Esophagus squamous epithelium (tissue), 5 donors: Measurements from ENCODE around the gene SREBF2. TPM values are rescaled to one million over a fixed set of nuclear protein-coding genes. Genes with fewer than 3 reads are reported as not detected.

Source experiments
- DNase-seq: peaks from one replicate; lab custom pipeline; 2025; lab: John Stamatoyannopoulos, UW
- H3K27ac ChIP-seq, 4 donors: fragments of 200-600 bp; sonication (generic); one replicate each; pipeline ENCODE4 v1.5.1; 2016 to 2019; ENCODE audit warnings: mild to moderate bottlenecking in 1 of 4
- H3K27me3 ChIP-seq, 4 donors: fragments of 200-600 bp; sonication (generic); 1 replicate in 3 of 4; 2 replicates in 1 of 4; pipeline versions ENCODE4 v1.5.1 to v1.6.0; 2017 to 2021; ENCODE audit warnings: antibody characterized with exemption in 1 of 4
- H3K36me3 ChIP-seq, 3 donors: fragments of 200-600 bp; sonication (generic); one replicate each; pipeline ENCODE4 v1.5.1; 2016 to 2019
- H3K4me1 ChIP-seq, 3 donors: fragments of 200-600 bp; sonication (generic); one replicate each; pipeline ENCODE4 v1.5.1; 2017 to 2019
- H3K4me3 ChIP-seq, 4 donors: fragments of 200-600 bp; sonication (generic); 1 replicate in 3 of 4; 2 replicates in 1 of 4; pipeline ENCODE4 v1.5.1; 2016 to 2019; ENCODE audit warnings: mild to moderate bottlenecking in 2 of 4, moderate library complexity in 1 of 4
- H3K9me3 ChIP-seq, 3 donors: fragments of 200-600 bp; sonication (generic); one replicate each; pipeline ENCODE4 v1.5.1; 2016 to 2019
- POLR2A ChIP-seq, 4 donors: fragments of 450-650 bp; IDR thresholded peaks; one replicate each; pipeline ENCODE4 v1.6.1; 2017; ENCODE audit warnings: antibody characterized with exemption in 4 of 4, mild to moderate bottlenecking in 4 of 4, moderate library complexity in 3 of 4
- WGBS, 2 donors: methylation state at CpG; one replicate each; pipeline ENCODE4 v1.1.5; 2018; 5-methylcytosine and 5-hydroxymethylcytosine counted together
- intact Hi-C: fragments of 100-400 bp; cut with DNase I; formaldehyde crosslinking; loops from one replicate; pipeline ENCODE4 v1.15.0; 2022
- total RNA-seq, 4 donors: library from RNA; depleted of rRNA; stranded (reverse); fragments of >200 nt; gene quantifications; one replicate each; pipeline ENCODE4 v1.1.0, GENCODE V29; 2016
- TF ChIP-seq, protein P1 (sequence below), 6 experiments: fragments of 450-650 bp in 4 of 6; fragments of 200-600 bp in 2 of 6; sonication (generic) in 2 of 6; IDR thresholded peaks; one replicate each; pipeline ENCODE4 v1.5.1; 2016 to 2019; ENCODE audit warnings: antibody characterized with exemption in 6 of 6, mild to moderate bottlenecking in 4 of 6, moderate library complexity in 4 of 6
- donor health status: DM: yes; HTN: yes; CAD: no.

The SREBF2 gene
- total RNA-seq, 4 donors from 2014 or later: 72.8 to 138 (median 98.6) TPM

DNA sequence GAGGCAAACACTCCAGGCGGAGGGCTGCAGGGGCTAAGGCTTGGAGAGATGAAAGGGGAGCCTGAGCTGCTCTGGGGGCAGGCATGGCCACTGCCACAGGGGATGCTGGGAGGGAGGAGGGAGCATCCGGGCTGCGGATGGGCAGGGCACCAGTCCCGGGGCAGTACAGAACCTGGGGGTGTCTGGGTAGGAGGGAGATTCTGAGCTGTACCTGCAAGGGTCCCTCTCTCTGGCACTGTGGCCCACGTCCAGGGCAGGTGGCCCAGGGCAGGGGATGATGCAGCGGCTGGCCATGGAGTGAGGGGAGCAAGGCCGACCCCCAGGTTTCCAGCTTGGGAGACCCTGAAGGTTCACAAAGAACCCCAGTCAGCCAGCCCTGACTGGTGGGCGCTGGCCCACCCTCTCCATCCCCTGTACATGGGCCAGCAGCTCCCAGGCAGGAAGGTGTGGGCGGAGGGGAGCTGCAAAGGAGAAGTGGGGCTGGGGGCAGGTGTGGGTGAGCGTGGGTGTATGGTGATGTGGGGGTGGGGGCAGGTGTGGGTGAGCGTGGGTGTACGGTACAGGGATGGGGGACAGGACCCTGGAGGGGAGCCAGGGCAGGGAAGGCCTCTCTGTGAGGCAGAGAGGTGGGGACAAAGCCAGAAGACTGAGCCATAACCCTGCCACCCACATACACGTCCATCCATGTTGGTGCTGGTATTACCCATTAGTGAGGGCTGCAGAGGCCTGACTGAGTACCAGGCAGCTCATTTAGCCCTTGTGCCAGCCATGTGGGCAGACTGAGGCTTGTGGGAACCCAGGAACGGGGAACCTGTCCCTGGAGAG lies 95.9 kb downstream of the SREBF2 start:
- no peak overlapping the region for H3K4me3 ChIP-seq
- no peak for TF ChIP-seq POLR2A (IDR thresholded peaks at IDR 0.05)
- TF ChIP-seq, protein P1, sequence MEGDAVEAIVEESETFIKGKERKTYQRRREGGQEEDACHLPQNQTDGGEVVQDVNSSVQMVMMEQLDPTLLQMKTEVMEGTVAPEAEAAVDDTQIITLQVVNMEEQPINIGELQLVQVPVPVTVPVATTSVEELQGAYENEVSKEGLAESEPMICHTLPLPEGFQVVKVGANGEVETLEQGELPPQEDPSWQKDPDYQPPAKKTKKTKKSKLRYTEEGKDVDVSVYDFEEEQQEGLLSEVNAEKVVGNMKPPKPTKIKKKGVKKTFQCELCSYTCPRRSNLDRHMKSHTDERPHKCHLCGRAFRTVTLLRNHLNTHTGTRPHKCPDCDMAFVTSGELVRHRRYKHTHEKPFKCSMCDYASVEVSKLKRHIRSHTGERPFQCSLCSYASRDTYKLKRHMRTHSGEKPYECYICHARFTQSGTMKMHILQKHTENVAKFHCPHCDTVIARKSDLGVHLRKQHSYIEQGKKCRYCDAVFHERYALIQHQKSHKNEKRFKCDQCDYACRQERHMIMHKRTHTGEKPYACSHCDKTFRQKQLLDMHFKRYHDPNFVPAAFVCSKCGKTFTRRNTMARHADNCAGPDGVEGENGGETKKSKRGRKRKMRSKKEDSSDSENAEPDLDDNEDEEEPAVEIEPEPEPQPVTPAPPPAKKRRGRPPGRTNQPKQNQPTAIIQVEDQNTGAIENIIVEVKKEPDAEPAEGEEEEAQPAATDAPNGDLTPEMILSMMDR (IDR thresholded peaks at IDR 0.05): no peak
- peaks cover 4 to 16% (median 12%) of the 10 kb centered on the region in 3 donors for H3K4me1 ChIP-seq
- intact Hi-C loops: no loop called here
- H3K27me3 ChIP-seq: peaks cover 0 to 24% (median 1%) of the 10 kb centered on the region in 4 donors
- no peaks in the 10 kb centered on the region for H3K36me3 ChIP-seq
- no peak overlapping the region for H3K27ac ChIP-seq
- no peak for DNase-seq
- no peaks in the 10 kb centered on the region for H3K9me3 ChIP-seq
- WGBS, 2 donors: 46 to 67% methylated on average over 10 to 12 of the region's 14 CpGs

DNA sequence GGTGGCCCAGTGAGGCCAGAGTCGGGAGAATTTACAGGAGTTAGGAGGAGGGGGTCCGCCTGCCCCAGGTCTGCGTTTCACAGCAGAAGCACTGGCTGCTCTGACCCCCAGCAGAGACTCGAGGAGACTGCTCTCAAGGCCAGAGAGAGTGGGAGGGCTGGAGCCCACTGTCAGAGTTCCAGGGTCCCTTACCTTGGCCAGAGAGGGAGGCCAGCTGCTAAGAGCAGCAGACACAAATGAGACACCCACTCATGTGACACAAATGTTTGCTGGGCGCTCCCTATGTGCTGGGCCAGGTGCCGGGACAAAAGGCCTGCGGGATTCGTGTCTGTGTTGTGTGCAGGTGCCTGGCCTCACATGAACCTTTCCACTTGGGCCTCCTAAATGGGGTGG lies 96.5 kb downstream of the SREBF2 start:
- 73 to 77% methylated on average over 2 to 7 of the region's 8 CpGs for WGBS, 2 donors

DNA sequence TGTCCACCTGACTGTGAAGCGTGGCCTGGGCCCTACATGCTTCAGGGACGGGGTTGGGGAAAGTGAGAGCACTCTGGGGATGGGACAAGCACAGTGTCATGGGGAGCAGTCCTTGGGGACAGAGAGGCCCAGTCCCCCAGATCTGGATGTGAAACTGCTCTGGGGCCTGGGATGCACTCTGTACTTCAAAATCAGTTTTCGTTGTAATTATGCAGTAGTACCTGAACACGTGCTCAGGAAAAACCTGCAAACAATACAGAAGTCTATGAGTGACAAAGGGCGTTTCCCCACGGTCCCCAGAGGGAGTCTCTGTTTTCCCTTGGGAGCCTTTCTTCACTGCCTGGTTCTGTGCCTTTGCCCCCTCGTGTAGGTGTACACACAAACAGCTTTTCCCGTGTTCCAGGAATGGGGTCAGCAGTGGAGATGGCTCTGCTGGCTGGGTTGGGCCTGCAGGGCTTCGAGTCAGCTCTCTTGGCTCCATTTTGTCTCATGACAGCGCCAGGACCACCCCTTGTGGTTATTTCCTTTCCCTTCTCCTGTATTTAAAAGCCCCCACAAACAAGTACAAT lies 98.9 kb downstream of the SREBF2 start:
- Histone ChIP-seq H3K4me1 (peaks cover 0 to 3% (median under 1%) of the 10 kb centered on the region in 3 donors), H3K4me3 (no peak overlapping the region), H3K9me3 (no peaks in the 10 kb centered on the region), H3K27me3 (peaks cover 0 to 5% (median 0%) of the 10 kb centered on the region in 4 donors), H3K36me3 (no peaks in the 10 kb centered on the region), H3K27ac (no peak overlapping the region)
- 72 to 77% methylated on average over 9 to 10 of the region's 10 CpGs for WGBS, 2 donors
- DNase-seq: no peak
- no peak for TF ChIP-seq POLR2A (IDR thresholded peaks at IDR 0.05)
- TF ChIP-seq, protein P1 (IDR thresholded peaks at IDR 0.05): no peak
- intact Hi-C loops: no loop called here

More for the DNA sequence above, 96.5 kb downstream of the SREBF2 start:
- Histone ChIP-seq H3K27me3 (peaks cover 0 to 24% (median 1%) of the 10 kb centered on the region in 4 donors), H3K4me3 (no peak overlapping the region), H3K36me3 (no peaks in the 10 kb centered on the region), H3K27ac (no peak overlapping the region), H3K4me1 (peaks cover 4 to 16% (median 12%) of the 10 kb centered on the region in 3 donors), H3K9me3 (no peaks in the 10 kb centered on the region)
- TF ChIP-seq, protein P1 (IDR thresholded peaks at IDR 0.05): no peak
- no peak for TF ChIP-seq POLR2A (IDR thresholded peaks at IDR 0.05)
- no peak for DNase-seq
- intact Hi-C loops: no loop called here

DNA sequence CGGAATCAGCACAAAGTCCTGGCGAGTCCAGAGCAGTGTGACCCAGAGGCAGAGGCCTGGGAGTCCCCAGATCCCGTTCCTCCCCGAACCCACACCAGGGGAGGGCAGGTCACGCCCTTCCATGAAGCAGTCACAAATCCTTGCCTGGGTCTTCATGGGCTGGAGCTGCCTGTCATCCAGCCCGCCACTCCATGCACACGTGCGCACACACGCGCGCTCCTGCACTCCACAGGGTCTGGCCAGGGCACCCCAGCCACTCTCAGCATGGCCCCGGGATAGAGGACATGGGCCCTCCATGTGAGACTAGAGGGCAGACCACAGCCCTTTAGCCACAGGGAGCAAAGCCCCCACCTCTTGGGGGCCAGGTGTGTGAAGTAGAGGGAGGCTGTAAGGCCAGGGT lies 99.4 kb downstream of the SREBF2 start:
- no peak overlapping the region for H3K4me3 ChIP-seq
- H3K9me3 ChIP-seq: no peaks in the 10 kb centered on the region
- no peaks in the 10 kb centered on the region for H3K4me1 ChIP-seq
- H3K27me3 ChIP-seq: no peaks in the 10 kb centered on the region
- TF ChIP-seq POLR2A (IDR thresholded peaks at IDR 0.05): no peak
- TF ChIP-seq, protein P1 (IDR thresholded peaks at IDR 0.05): no peak
- H3K27ac ChIP-seq: no peak overlapping the region
- no CpG with 5 or more reads among the region's 12 CpGs for WGBS, 2 donors
- DNase-seq: no peak
- no peaks in the 10 kb centered on the region for H3K36me3 ChIP-seq
- intact Hi-C loops: no loop called here
